HepG2 (cell line): Measurements from ENCODE around the gene ABHD3. TPM values are rescaled to one million over a fixed set of nuclear protein-coding genes. Genes with fewer than 3 reads are reported as not detected.

ENCODE experiments used
- DRAP1 ChIP-seq: IDR thresholded peaks from 2 replicates; pipeline ENCODE4 v1.6.1; 2016; ENCODE audit warnings: missing genetic modification reagents, missing compliant biosample characterization
- HMGXB3 ChIP-seq: sonication (generic); formaldehyde crosslinking; IDR thresholded peaks from 2 replicates; pipeline ENCODE4 v1.4.0; 2020; ENCODE audit warnings: missing genetic modification reagents, borderline replicate concordance
- STAG1 ChIP-seq: sonication (generic); formaldehyde crosslinking; IDR thresholded peaks from 2 replicates; pipeline ENCODE4 v1.4.0; 2020; ENCODE audit warnings: missing genetic modification reagents
- ZFP90 ChIP-seq: sonication (generic); formaldehyde crosslinking; IDR thresholded peaks from 2 replicates; pipeline ENCODE4 v1.8.0; 2022; ENCODE audit warnings: missing genetic modification reagents, mild to moderate bottlenecking, inconsistent platforms, borderline replicate concordance
- ZNF180 ChIP-seq: sonication (generic); formaldehyde crosslinking; IDR thresholded peaks from 2 replicates; pipeline ENCODE4 v1.4.0; 2020; ENCODE audit warnings: low read depth, missing genetic modification reagents, borderline replicate concordance
- ZNF589 ChIP-seq: sonication (generic); formaldehyde crosslinking; conservative IDR thresholded peaks from 2 replicates; pipeline ENCODE4 v1.8.0; 2022; ENCODE audit warnings: mild to moderate bottlenecking, moderate library complexity, missing genetic modification reagents
- ZSCAN25 ChIP-seq: sonication (generic); formaldehyde crosslinking; IDR thresholded peaks from 2 replicates; pipeline ENCODE4 v1.8.0; 2022; ENCODE audit warnings: mild to moderate bottlenecking, missing genetic modification reagents
- polyA plus RNA-seq, 8 experiments: library from polyadenylated mRNA; depleted of rRNA in 3 of 8; stranded (reverse) in 7 of 8; unstranded in 1 of 8; fragments of >200 nt; fragmentation: Illumina TruSeq in 4 of 8; extraction: Trizol in 4 of 8; gene quantifications; 2 replicates each; pipeline versions ENCODE4 v1.2.1 to v1.2.3, GENCODE V29; 2011 to 2016; ENCODE audit warnings: low read depth in 4 of 8, missing spikeins in 1 of 8, mixed read lengths in 1 of 8; ENCODE audit not compliant: insufficient read depth in 1 of 8
- total RNA-seq, 5 experiments: library from RNA; depleted of rRNA; stranded (reverse); fragments of >200 nt; fragmentation: Illumina TruSeq; extraction: Trizol; gene quantifications; 2 replicates each; pipeline ENCODE4 v1.2.3, GENCODE V29; 2016; ENCODE audit warnings: low read depth in 1 of 5
- TF ChIP-seq, protein P1 (sequence below): sonication (generic); formaldehyde crosslinking; IDR thresholded peaks from 2 replicates; pipeline ENCODE4 v1.8.0; 2022; ENCODE audit warnings: missing genetic modification reagents, mild to moderate bottlenecking, borderline replicate concordance
- TF ChIP-seq, protein P2 (sequence below): sonication (generic); formaldehyde crosslinking; IDR thresholded peaks from 2 replicates; pipeline ENCODE4 v1.8.0; 2022; ENCODE audit warnings: missing genetic modification reagents, low read depth, mild to moderate bottlenecking, borderline replicate concordance
- TF ChIP-seq, protein P3 (sequence below): sonication (generic); formaldehyde crosslinking; IDR thresholded peaks from 2 replicates; pipeline ENCODE4 v1.4.0; 2020; ENCODE audit warnings: missing genetic modification reagents, borderline replicate concordance
- TF ChIP-seq, protein P4 (sequence below): sonication (generic); formaldehyde crosslinking; IDR thresholded peaks from 2 replicates; pipeline ENCODE4 v1.4.0; 2020; ENCODE audit warnings: missing genetic modification reagents

ABHD3 gene
- total and polyA plus RNA-seq, 2 of the 13 experiments (the other 11 are each of a cell fraction or from before 2014, with no cell fraction given), result 32.1 to 40.2 TPM

- TF ChIP-seq, protein P1, sequence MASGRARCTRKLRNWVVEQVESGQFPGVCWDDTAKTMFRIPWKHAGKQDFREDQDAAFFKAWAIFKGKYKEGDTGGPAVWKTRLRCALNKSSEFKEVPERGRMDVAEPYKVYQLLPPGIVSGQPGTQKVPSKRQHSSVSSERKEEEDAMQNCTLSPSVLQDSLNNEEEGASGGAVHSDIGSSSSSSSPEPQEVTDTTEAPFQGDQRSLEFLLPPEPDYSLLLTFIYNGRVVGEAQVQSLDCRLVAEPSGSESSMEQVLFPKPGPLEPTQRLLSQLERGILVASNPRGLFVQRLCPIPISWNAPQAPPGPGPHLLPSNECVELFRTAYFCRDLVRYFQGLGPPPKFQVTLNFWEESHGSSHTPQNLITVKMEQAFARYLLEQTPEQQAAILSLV (CRISPR knock-in tag), result peak; percentile 98
- TF ChIP-seq ZSCAN25 (CRISPR knock-in tag), result peak; percentile 67; the same call in 1 of the 2 replicates
- peak; percentile 81 for TF ChIP-seq DRAP1 (CRISPR knock-in tag)
- TF ChIP-seq, protein P2, sequence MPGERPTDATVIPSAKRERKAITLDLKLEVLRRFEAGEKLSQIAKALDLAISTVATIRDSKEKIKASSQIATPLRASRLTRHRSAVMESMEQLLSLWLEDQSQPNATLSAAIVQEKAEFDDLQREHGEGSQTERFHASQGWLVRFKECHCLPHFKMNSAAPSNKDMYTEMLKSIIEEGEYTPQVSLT, result no peak; the same call in 1 of the 2 replicates
- TF ChIP-seq ZNF589, result peak; percentile 83; the same call in 1 of the 2 replicates
- TF ChIP-seq STAG1 (CRISPR knock-in tag), result peak; percentile 51
- TF ChIP-seq ZFP90 (CRISPR knock-in tag), result peak; percentile 98
- TF ChIP-seq, protein P3, sequence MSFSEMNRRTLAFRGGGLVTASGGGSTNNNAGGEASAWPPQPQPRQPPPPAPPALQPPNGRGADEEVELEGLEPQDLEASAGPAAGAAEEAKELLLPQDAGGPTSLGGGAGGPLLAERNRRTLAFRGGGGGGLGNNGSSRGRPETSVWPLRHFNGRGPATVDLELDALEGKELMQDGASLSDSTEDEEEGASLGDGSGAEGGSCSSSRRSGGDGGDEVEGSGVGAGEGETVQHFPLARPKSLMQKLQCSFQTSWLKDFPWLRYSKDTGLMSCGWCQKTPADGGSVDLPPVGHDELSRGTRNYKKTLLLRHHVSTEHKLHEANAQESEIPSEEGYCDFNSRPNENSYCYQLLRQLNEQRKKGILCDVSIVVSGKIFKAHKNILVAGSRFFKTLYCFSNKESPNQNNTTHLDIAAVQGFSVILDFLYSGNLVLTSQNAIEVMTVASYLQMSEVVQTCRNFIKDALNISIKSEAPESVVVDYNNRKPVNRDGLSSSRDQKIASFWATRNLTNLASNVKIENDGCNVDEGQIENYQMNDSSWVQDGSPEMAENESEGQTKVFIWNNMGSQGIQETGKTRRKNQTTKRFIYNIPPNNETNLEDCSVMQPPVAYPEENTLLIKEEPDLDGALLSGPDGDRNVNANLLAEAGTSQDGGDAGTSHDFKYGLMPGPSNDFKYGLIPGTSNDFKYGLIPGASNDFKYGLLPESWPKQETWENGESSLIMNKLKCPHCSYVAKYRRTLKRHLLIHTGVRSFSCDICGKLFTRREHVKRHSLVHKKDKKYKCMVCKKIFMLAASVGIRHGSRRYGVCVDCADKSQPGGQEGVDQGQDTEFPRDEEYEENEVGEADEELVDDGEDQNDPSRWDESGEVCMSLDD (CRISPR knock-in tag), result peak; percentile 82
- TF ChIP-seq HMGXB3 (CRISPR knock-in tag), result 0 out of 2 replicates have a peak, but pooled peaks have one; percentile 61
- TF ChIP-seq, protein P4, sequence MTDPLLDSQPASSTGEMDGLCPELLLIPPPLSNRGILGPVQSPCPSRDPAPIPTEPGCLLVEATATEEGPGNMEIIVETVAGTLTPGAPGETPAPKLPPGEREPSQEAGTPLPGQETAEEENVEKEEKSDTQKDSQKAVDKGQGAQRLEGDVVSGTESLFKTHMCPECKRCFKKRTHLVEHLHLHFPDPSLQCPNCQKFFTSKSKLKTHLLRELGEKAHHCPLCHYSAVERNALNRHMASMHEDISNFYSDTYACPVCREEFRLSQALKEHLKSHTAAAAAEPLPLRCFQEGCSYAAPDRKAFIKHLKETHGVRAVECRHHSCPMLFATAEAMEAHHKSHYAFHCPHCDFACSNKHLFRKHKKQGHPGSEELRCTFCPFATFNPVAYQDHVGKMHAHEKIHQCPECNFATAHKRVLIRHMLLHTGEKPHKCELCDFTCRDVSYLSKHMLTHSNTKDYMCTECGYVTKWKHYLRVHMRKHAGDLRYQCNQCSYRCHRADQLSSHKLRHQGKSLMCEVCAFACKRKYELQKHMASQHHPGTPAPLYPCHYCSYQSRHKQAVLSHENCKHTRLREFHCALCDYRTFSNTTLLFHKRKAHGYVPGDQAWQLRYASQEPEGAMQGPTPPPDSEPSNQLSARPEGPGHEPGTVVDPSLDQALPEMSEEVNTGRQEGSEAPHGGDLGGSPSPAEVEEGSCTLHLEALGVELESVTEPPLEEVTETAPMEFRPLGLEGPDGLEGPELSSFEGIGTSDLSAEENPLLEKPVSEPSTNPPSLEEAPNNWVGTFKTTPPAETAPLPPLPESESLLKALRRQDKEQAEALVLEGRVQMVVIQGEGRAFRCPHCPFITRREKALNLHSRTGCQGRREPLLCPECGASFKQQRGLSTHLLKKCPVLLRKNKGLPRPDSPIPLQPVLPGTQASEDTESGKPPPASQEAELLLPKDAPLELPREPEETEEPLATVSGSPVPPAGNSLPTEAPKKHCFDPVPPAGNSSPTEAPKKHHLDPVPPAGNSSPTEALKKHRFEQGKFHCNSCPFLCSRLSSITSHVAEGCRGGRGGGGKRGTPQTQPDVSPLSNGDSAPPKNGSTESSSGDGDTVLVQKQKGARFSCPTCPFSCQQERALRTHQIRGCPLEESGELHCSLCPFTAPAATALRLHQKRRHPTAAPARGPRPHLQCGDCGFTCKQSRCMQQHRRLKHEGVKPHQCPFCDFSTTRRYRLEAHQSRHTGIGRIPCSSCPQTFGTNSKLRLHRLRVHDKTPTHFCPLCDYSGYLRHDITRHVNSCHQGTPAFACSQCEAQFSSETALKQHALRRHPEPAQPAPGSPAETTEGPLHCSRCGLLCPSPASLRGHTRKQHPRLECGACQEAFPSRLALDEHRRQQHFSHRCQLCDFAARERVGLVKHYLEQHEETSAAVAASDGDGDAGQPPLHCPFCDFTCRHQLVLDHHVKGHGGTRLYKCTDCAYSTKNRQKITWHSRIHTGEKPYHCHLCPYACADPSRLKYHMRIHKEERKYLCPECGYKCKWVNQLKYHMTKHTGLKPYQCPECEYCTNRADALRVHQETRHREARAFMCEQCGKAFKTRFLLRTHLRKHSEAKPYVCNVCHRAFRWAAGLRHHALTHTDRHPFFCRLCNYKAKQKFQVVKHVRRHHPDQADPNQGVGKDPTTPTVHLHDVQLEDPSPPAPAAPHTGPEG (CRISPR knock-in tag), result peak; percentile 93
- TF ChIP-seq ZNF180 (CRISPR knock-in tag), result no peak
Observed at GRCh38 chr18:21612125-21613039, 92.2 kb downstream of the ABHD3 start, which contains the start of gene SNRPD1 (continued).
